HCT116 (cell line): Measurements from ENCODE around the gene ORMDL3. TPM values are rescaled to one million over a fixed set of nuclear protein-coding genes. Genes with fewer than 3 reads are reported as not detected.
"Not testable (repeated sequence)": the region's sequence is repeated elsewhere in the genome, so short reads cannot be mapped to it uniquely, and the experiment has no call there.

Experiments
- ATAC-seq: fragments of 200-7000 bp; cut with Tn5 transposase; 2 replicates; pipeline ENCODE4 v1.9.1; 2020; ENCODE audit warnings: mild to moderate bottlenecking, moderate library complexity
- BruUV-seq: library from RNA; stranded (reverse); fragments of 400-500 nt; replicated peaks from 2 replicates; lab custom pipeline; 2021; lab: Mats Ljungman, UMichigan
- CTCF ChIA-PET: fragments of 300-600 bp; sonication (Branson Sonifier 250); formaldehyde crosslinking; loops from one replicate; lab custom pipeline; 2021; ENCODE audit warnings: antibody characterized with exemption; lab: Charles Lee
- POLR2A ChIA-PET: fragments of 300-600, 350-600 bp; sonication (Branson Sonifier 250); formaldehyde crosslinking; loops from one replicate; lab custom pipeline; 2021; ENCODE audit warnings: antibody characterized with exemption; lab: Charles Lee
- RAD21 ChIA-PET, 2 experiments: fragments of 300-600 bp; sonication (Branson Sonifier 250); formaldehyde crosslinking; loops; one replicate each; lab custom pipeline; 2023; ENCODE audit warnings: low total read pairs in 2 of 2; ENCODE audit not compliant: uncharacterized antibody in 2 of 2, unreplicated experiment in 2 of 2, low non-redundant PET in 1 of 2; lab: Charles Lee
- DNase-seq: peaks from one replicate; pipeline ENCODE4 v3.0.0-alpha.2; 2010; ENCODE audit warnings: low read depth, low spot score
- H2AFZ ChIP-seq: fragments of 200-600 bp; shearing (Covaris generic), sonication (generic); 2 replicates; pipeline ENCODE4 v1.6.1; 2017; ENCODE audit warnings: low read depth, mixed run types, mixed read lengths, antibody characterized with exemption, low read length; ENCODE audit not compliant: poor library complexity, severe bottlenecking
- H3K27ac ChIP-seq: 2 replicates; pipeline ENCODE4 v1.5.1; 2012; ENCODE audit warnings: low read depth, low read length
- H3K27me3 ChIP-seq: fragments of 200-600 bp; sonication (generic); 2 replicates; pipeline ENCODE4 v1.6.1; 2016; ENCODE audit warnings: mixed run types, low read length, mixed read lengths; ENCODE audit not compliant: insufficient read depth
- H3K36me3 ChIP-seq, 2 experiments: fragments of 200-500 bp in 1 of 2; fragments of 200-600 bp in 1 of 2; sonication (Bioruptor generic) in 1 of 2; sonication (generic) in 1 of 2; 2 replicates each; pipeline versions ENCODE4 v1.5.1 to v1.6.1; 2014 to 2016; ENCODE audit warnings: low read length in 2 of 2, inconsistent platforms in 1 of 2, mixed read lengths in 1 of 2, mixed run types in 1 of 2; ENCODE audit not compliant: insufficient read depth in 2 of 2, control insufficient read depth in 1 of 2
- H3K4me1 ChIP-seq, 2 experiments: fragments of 200-600 bp in 1 of 2; sonication (generic) in 1 of 2; 2 replicates each; pipeline versions ENCODE4 v1.5.1 to v1.6.1; 2012 to 2017; ENCODE audit warnings: low read length in 2 of 2, inconsistent platforms in 1 of 2, mild to moderate bottlenecking in 1 of 2, mixed read lengths in 1 of 2, mixed run types in 1 of 2, moderate library complexity in 1 of 2; ENCODE audit not compliant: insufficient read depth in 2 of 2, control insufficient read depth in 1 of 2
- H3K4me2 ChIP-seq: fragments of 200-600 bp; sonication (generic); 2 replicates; pipeline ENCODE4 v1.6.1; 2017; ENCODE audit warnings: mixed run types, low read length, mixed read lengths
- H3K4me3 ChIP-seq, 2 experiments: fragments of 200-600 bp in 1 of 2; sonication (generic) in 1 of 2; replicated peaks in 1 of 2; 2 replicates each; pipeline ENCODE4 v1.5.1; 2011 to 2016; ENCODE audit warnings: low read length in 2 of 2, control low read depth in 1 of 2, low read depth in 1 of 2, mild to moderate bottlenecking in 1 of 2, mixed read lengths in 1 of 2, mixed run types in 1 of 2
- H3K79me2 ChIP-seq: fragments of 200-600 bp; sonication (generic); 2 replicates; pipeline ENCODE4 v1.6.1; 2017; ENCODE audit warnings: mild to moderate bottlenecking, mixed run types, low read length, moderate library complexity, mixed read lengths; ENCODE audit not compliant: insufficient read depth
- H3K9ac ChIP-seq: fragments of 200-600 bp; sonication (generic); 2 replicates; pipeline ENCODE4 v1.6.1; 2016; ENCODE audit warnings: low read length, mixed read lengths
- H3K9me2 ChIP-seq: fragments of 200-600 bp; sonication (generic), shearing (Covaris generic); 2 replicates; pipeline ENCODE4 v1.6.1; 2017; ENCODE audit warnings: mixed run types, mild to moderate bottlenecking, moderate library complexity; ENCODE audit not compliant: insufficient read depth
- H3K9me3 ChIP-seq, 2 experiments: fragments of 200-500 bp in 1 of 2; fragments of 200-600 bp in 1 of 2; sonication (Bioruptor generic) in 1 of 2; sonication (generic) in 1 of 2; 2 replicates each; pipeline ENCODE4 v1.6.1; 2014 to 2017; ENCODE audit warnings: low read length in 2 of 2, mixed read lengths in 2 of 2, inconsistent platforms in 1 of 2, low read depth in 1 of 2, mild to moderate bottlenecking in 1 of 2, mixed run types in 1 of 2, moderate library complexity in 1 of 2; ENCODE audit not compliant: control insufficient read depth in 1 of 2, insufficient read depth in 1 of 2
- H4K20me1 ChIP-seq: fragments of 200-600 bp; sonication (generic), shearing (Covaris generic); 2 replicates; pipeline ENCODE4 v1.6.1; 2017; ENCODE audit warnings: mixed run types, mild to moderate bottlenecking, moderate library complexity; ENCODE audit not compliant: insufficient read depth
- CEBPB ChIP-seq: IDR thresholded peaks from 2 replicates; pipeline ENCODE4 v1.6.1; 2012; ENCODE audit warnings: low read depth
- EGR1 ChIP-seq: IDR thresholded peaks from 2 replicates; pipeline ENCODE4 v1.6.1; 2012; ENCODE audit warnings: low read depth
- FOSL1 ChIP-seq: IDR thresholded peaks from 2 replicates; pipeline ENCODE4 v1.6.1; 2012; ENCODE audit warnings: low read depth
- POLR2A ChIP-seq: IDR thresholded peaks from 2 replicates; pipeline ENCODE4 v1.7.0; 2011; ENCODE audit warnings: borderline replicate concordance; ENCODE audit not compliant: insufficient read depth, insufficient read length; ENCODE audit errors: extremely low read depth
- POLR2AphosphoS5 ChIP-seq: IDR thresholded peaks from 2 replicates; pipeline ENCODE4 v1.6.1; 2011; ENCODE audit warnings: mild to moderate bottlenecking, low read depth, low read length, moderate library complexity
- TCF7L2 ChIP-seq: IDR thresholded peaks from 2 replicates; pipeline ENCODE4 v1.7.0; 2011; ENCODE audit warnings: borderline replicate concordance, inconsistent platforms; ENCODE audit not compliant: insufficient read depth, insufficient read length; ENCODE audit errors: extremely low read depth
- ZBTB33 ChIP-seq: IDR thresholded peaks from 2 replicates; pipeline ENCODE4 v1.6.1; 2011; ENCODE audit warnings: mild to moderate bottlenecking, low read length, moderate library complexity; ENCODE audit not compliant: insufficient replicate concordance; ENCODE audit errors: extremely low read depth
- intact Hi-C: fragments of 100-400 bp; cut with micrococcal nuclease; formaldehyde crosslinking; loops from 2 replicates; pipeline ENCODE4 v1.10.0; 2022
- total RNA-seq: library from RNA; stranded (reverse); gene quantifications from one replicate; pipeline ENCODE4 v1.2.1, GENCODE V29; 2021; ENCODE audit not compliant: unreplicated experiment
- TF ChIP-seq, protein P1 (sequence below), 3 experiments: fragments of 200-600 bp in 1 of 3; sonication (generic) in 1 of 3; IDR thresholded peaks in 2 of 3; conservative IDR thresholded peaks in 1 of 3; 2 replicates each; pipeline ENCODE4 v1.5.1; 2012 to 2017; ENCODE audit warnings: low read depth in 2 of 3, low read length in 2 of 3, antibody characterized with exemption in 1 of 3, borderline replicate concordance in 1 of 3, control low read depth in 1 of 3, mild to moderate bottlenecking in 1 of 3, mixed read lengths in 1 of 3, mixed run types in 1 of 3, moderate library complexity in 1 of 3; ENCODE audit not compliant: insufficient read depth in 1 of 3

Gene ORMDL3
- total RNA-seq, 1 experiment from 2014 or later: 46.9 TPM

GRCh38 chr17:39949028-39949427 is 21.6 kb upstream of the ORMDL3 start:
- H3K27me3 ChIP-seq: no peaks in the 10 kb centered on the region
- no peak overlapping the region for H2AFZ ChIP-seq
- ChIA-PET POLR2A (no interaction called here), RAD21 (no interaction called here), CTCF (no interaction called here)
- TF ChIP-seq POLR2AphosphoS5: no peak
- ATAC-seq (no peak), DNase-seq (no peak)
- BruUV-seq: no TSS peak
- H3K9me3 ChIP-seq: no peaks in the 10 kb centered on the region
- H3K4me2 ChIP-seq: no peak overlapping the region
- no peak overlapping the region for H3K27ac ChIP-seq
- no peak overlapping the region for H3K4me3 ChIP-seq
- H3K4me1 ChIP-seq: peaks cover 10 to 16% of the 10 kb centered on the region in 2 experiments
- no peaks in the 10 kb centered on the region for H4K20me1 ChIP-seq
- H3K79me2 ChIP-seq: no peaks in the 10 kb centered on the region
- H3K36me3 ChIP-seq: no peaks in the 10 kb centered on the region
- H3K9me2 ChIP-seq: no peaks in the 10 kb centered on the region
- intact Hi-C loops: no loop called here
- no peak overlapping the region for H3K9ac ChIP-seq

DNA sequence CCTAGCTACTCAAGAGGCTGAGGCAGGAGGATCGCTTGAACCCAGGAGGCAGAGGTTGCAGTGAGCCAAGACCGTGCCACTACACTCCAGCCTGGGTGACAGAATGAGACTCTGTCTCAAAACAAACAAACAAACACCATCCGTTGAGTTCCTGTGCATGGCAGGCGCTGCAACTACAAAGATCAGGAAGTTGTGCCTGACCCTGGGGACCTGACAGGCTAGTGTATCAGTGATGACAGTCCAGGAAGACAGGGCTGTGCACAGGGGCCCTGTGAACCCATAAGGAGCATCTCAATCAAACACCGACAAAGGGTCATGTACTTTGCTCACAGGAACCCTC is 21.1 kb upstream of the ORMDL3 start:
- H3K36me3 ChIP-seq, H3K9me2 ChIP-seq, H3K27me3 ChIP-seq, H3K4me3 ChIP-seq, CTCF ChIA-PET, H3K79me2 ChIP-seq, BruUV-seq, H3K9me3 ChIP-seq, H3K27ac ChIP-seq, H4K20me1 ChIP-seq, POLR2A ChIA-PET, DNase-seq, H3K4me2 ChIP-seq, H2AFZ ChIP-seq, RAD21 ChIA-PET, ATAC-seq, intact Hi-C loops, H3K9ac ChIP-seq: not testable (repeated sequence)
- peaks cover 7 to 11% of the 10 kb centered on the region in 2 experiments for H3K4me1 ChIP-seq

GRCh38 chr17:39946551-39947330 is 19.3 kb upstream of the ORMDL3 start:
- no TSS peak for BruUV-seq
- no peak overlapping the region for H3K27ac ChIP-seq
- H3K36me3 ChIP-seq: no peaks in the 10 kb centered on the region
- ATAC-seq (no peak), DNase-seq (no peak)
- no peaks in the 10 kb centered on the region for H3K79me2 ChIP-seq
- no peak overlapping the region for H3K4me2 ChIP-seq
- no peak overlapping the region for H3K4me3 ChIP-seq
- no peak overlapping the region for H3K9ac ChIP-seq
- no peaks in the 10 kb centered on the region for H3K9me3 ChIP-seq
- ChIA-PET RAD21 (no interaction called here), CTCF (no interaction called here), POLR2A (no interaction called here)
- no peaks in the 10 kb centered on the region for H3K4me1 ChIP-seq
- no peaks in the 10 kb centered on the region for H4K20me1 ChIP-seq
- intact Hi-C loops: no loop called here
- no peaks in the 10 kb centered on the region for H3K9me2 ChIP-seq
- no peaks in the 10 kb centered on the region for H3K27me3 ChIP-seq
- no peak overlapping the region for H2AFZ ChIP-seq
- TF ChIP-seq, protein P1, sequence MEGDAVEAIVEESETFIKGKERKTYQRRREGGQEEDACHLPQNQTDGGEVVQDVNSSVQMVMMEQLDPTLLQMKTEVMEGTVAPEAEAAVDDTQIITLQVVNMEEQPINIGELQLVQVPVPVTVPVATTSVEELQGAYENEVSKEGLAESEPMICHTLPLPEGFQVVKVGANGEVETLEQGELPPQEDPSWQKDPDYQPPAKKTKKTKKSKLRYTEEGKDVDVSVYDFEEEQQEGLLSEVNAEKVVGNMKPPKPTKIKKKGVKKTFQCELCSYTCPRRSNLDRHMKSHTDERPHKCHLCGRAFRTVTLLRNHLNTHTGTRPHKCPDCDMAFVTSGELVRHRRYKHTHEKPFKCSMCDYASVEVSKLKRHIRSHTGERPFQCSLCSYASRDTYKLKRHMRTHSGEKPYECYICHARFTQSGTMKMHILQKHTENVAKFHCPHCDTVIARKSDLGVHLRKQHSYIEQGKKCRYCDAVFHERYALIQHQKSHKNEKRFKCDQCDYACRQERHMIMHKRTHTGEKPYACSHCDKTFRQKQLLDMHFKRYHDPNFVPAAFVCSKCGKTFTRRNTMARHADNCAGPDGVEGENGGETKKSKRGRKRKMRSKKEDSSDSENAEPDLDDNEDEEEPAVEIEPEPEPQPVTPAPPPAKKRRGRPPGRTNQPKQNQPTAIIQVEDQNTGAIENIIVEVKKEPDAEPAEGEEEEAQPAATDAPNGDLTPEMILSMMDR (IDR thresholded peaks at IDR 0.05 in 2 of 3, conservative IDR thresholded peaks at IDR 0.05 in 1 of 3; ENCODE audit: borderline replicate concordance in 1 of 3, insufficient read depth in 1 of 3, low read depth in 2 of 3, low read length in 2 of 3): no peak
- TF ChIP-seq FOSL1 (no peak), CEBPB (no peak), TCF7L2 (no peak), EGR1 (no peak), POLR2A (no peak), ZBTB33 (no peak)
